DOHH2 (cell line): Measurements from ENCODE around the gene BBX.

Experiments used
- H3F3A ChIP-seq: fragments of 200-600 bp; sonication (generic), shearing (Covaris generic); 2 replicates; pipeline ENCODE4 v1.6.0; 2016; ENCODE audit warnings: antibody characterized with exemption, mild to moderate bottlenecking; ENCODE audit not compliant: control insufficient read depth, insufficient read depth
- H3K27ac ChIP-seq: fragments of 200-600 bp; sonication (generic); 2 replicates; pipeline ENCODE4 v1.5.1; 2014; ENCODE audit warnings: low read depth, mild to moderate bottlenecking, low read length, moderate library complexity
- H3K27me3 ChIP-seq: fragments of 200-600 bp; sonication (generic); 2 replicates; pipeline ENCODE4 v1.6.1; 2014; ENCODE audit warnings: mild to moderate bottlenecking, low read length, mixed read lengths; ENCODE audit not compliant: control insufficient read depth
- H3K36me3 ChIP-seq: fragments of 200-600 bp; sonication (generic); 2 replicates; pipeline ENCODE4 v1.6.1; 2014; ENCODE audit warnings: mild to moderate bottlenecking, low read length, moderate library complexity, mixed read lengths; ENCODE audit not compliant: control insufficient read depth
- H3K4me1 ChIP-seq: fragments of 200-600 bp; sonication (generic); 2 replicates; pipeline ENCODE4 v1.6.1; 2014; ENCODE audit warnings: mild to moderate bottlenecking, low read length, mixed read lengths; ENCODE audit not compliant: control insufficient read depth
- H3K4me2 ChIP-seq: fragments of 200-600 bp; sonication (generic); 2 replicates; pipeline ENCODE4 v1.6.0; 2014; ENCODE audit warnings: mild to moderate bottlenecking, low read length, moderate library complexity
- H3K4me3 ChIP-seq: fragments of 200-600 bp; sonication (generic); 2 replicates; pipeline ENCODE4 v1.5.1; 2014; ENCODE audit warnings: mild to moderate bottlenecking, low read length, mixed read lengths
- H3K79me2 ChIP-seq: fragments of 200-600 bp; sonication (generic); 2 replicates; pipeline ENCODE4 v1.6.1; 2014; ENCODE audit warnings: mild to moderate bottlenecking, low read length, mixed read lengths; ENCODE audit not compliant: control insufficient read depth
- H3K9me2 ChIP-seq: fragments of 200-600 bp; sonication (generic); replicated peaks from 2 replicates; pipeline ENCODE4 v1.6.1; 2014; ENCODE audit warnings: mild to moderate bottlenecking, low read length, mixed read lengths; ENCODE audit not compliant: control insufficient read depth
- H3K9me3 ChIP-seq: fragments of 200-600 bp; sonication (generic); 2 replicates; pipeline ENCODE4 v1.6.1; 2014; ENCODE audit warnings: antibody characterized with exemption, low read length, mixed read lengths; ENCODE audit not compliant: control insufficient read depth, insufficient read depth
- H4K20me1 ChIP-seq: fragments of 200-600 bp; sonication (generic); 2 replicates; pipeline ENCODE4 v1.6.0; 2014; ENCODE audit warnings: low read depth, mild to moderate bottlenecking, antibody characterized with exemption, low read length, moderate library complexity; ENCODE audit not compliant: control insufficient read depth, insufficient read depth
- CTCF ChIP-seq: fragments of 200-600 bp; sonication (generic); IDR thresholded peaks from one replicate; pipeline ENCODE4 v1.5.1; 2014; ENCODE audit warnings: antibody characterized with exemption, mild to moderate bottlenecking, low read depth, low read length; ENCODE audit not compliant: poor library complexity, severe bottlenecking
- EZH2phosphoT487 ChIP-seq: fragments of 200-600 bp; sonication (generic); IDR thresholded peaks from 2 replicates; pipeline ENCODE4 v1.6.1; 2017; ENCODE audit warnings: borderline replicate concordance, mild to moderate bottlenecking, antibody characterized with exemption, low read length, moderate library complexity, mixed read lengths

The BBX gene

GRCh38 chr3:107581230-107581629, 58.5 kb downstream of the BBX start:
- H3K36me3 ChIP-seq = no peaks in the 10 kb centered on the region
- no peaks in the 10 kb centered on the region; the same call in 1 of the 2 replicates for H3K79me2 ChIP-seq
- H3K4me3 ChIP-seq = no peak overlapping the region
- no peaks in the 10 kb centered on the region for H3K9me2 ChIP-seq
- H3K9me3 ChIP-seq = no peaks in the 10 kb centered on the region
- 0 out of 2 replicates have a peak, but pooled peaks cover 3% of the 10 kb centered on the region for H3F3A ChIP-seq
- H3K4me1 ChIP-seq = no peaks in the 10 kb centered on the region
- no peak for TF ChIP-seq EZH2phosphoT487
- no peak for TF ChIP-seq CTCF
- H3K27me3 ChIP-seq = no peaks in the 10 kb centered on the region
- H3K27ac ChIP-seq = no peak overlapping the region
- no peak overlapping the region for H3K4me2 ChIP-seq
- no peaks in the 10 kb centered on the region for H4K20me1 ChIP-seq

DNA sequence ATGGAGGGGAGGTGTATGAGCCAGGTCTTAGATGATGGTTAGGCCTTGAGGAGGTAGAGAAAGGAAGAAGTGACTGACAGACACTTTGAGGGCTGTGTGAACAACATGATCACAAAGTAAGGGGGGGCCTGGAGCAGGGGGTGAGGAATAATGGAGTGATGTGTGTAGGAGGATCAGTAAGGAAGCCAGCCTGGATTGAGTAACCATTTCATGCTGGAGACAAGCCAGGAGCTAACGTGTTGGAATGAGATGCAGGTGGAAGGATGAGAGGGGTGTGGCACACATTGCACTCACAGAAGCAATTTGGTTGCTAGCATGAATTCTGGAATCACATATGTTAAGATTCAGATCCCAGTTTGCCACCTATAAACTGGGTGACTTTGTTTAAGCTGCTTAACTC, 65.5 kb downstream of the BBX start:
- Histone ChIP-seq H3K4me3 (no peak overlapping the region), H3K4me1 (no peaks in the 10 kb centered on the region), H3F3A (no peaks in the 10 kb centered on the region), H3K4me2 (no peak overlapping the region), H3K79me2 (no peaks in the 10 kb centered on the region; the same call in 1 of the 2 replicates), H3K9me2 (no peaks in the 10 kb centered on the region), H3K27ac (no peak overlapping the region), H3K9me3 (no peaks in the 10 kb centered on the region), H4K20me1 (no peaks in the 10 kb centered on the region), H3K27me3 (no peaks in the 10 kb centered on the region), H3K36me3 (no peaks in the 10 kb centered on the region)
- TF ChIP-seq CTCF = no peak
- TF ChIP-seq EZH2phosphoT487 = no peak

DNA sequence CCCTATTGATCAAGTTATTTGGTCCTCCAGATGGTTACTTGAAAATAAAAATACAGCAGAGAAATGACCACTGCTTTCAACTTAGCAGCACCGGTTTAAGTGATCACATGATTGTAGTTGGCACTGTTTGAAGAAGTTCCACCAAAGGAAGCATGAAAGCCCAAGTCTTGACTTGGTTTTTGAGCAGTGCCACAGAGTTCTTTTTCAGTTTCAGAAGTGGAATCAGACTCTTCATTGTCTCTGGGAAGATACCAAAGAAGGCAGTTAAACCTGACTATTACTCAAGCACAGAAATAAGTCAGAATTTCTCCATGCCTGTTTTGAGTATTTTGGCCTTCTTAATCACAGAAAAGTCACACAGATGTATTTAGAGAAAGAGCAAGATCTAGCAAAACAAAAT, 66.7 kb downstream of the BBX start:
- H3K4me1 ChIP-seq = no peaks in the 10 kb centered on the region
- H3K9me3 ChIP-seq = no peaks in the 10 kb centered on the region
- no peaks in the 10 kb centered on the region; the same call in 1 of the 2 replicates for H3K79me2 ChIP-seq
- H3K4me2 ChIP-seq = no peak overlapping the region
- H3K4me3 ChIP-seq = no peak overlapping the region
- H3K27me3 ChIP-seq = no peaks in the 10 kb centered on the region
- no peak overlapping the region for H3K27ac ChIP-seq
- no peaks in the 10 kb centered on the region for H3K9me2 ChIP-seq
- H3K36me3 ChIP-seq = no peaks in the 10 kb centered on the region
- TF ChIP-seq EZH2phosphoT487 = no peak
- no peak for TF ChIP-seq CTCF
- H3F3A ChIP-seq = no peaks in the 10 kb centered on the region
- no peaks in the 10 kb centered on the region for H4K20me1 ChIP-seq

DNA sequence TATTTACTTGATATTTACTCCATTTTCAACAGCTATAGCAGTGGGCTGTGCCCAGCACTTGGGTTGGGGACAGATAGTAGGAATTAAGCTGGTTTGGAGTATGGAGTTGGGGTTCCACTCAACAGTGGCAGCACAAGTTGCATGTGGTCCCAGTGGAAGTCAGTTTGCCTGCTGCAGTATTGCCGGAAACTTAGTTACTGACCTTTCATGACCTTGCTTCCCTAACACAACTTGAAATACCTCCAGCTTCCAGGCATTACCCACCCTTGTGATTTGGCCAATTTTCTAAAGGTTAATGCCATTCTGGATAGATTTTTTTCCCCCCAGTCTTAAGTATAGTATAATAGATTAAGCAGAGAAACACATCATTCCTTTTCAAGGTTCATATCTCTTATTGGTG, 68.0 kb downstream of the BBX start:
- Histone ChIP-seq H3K4me3 (no peak overlapping the region), H3K9me2 (no peaks in the 10 kb centered on the region), H3K79me2 (no peaks in the 10 kb centered on the region)

More for the DNA sequence above, 68.0 kb downstream of the BBX start:
- H3K36me3 ChIP-seq = no peaks in the 10 kb centered on the region
- H3K4me1 ChIP-seq = no peaks in the 10 kb centered on the region
- H3K27me3 ChIP-seq = no peaks in the 10 kb centered on the region
- no peak for TF ChIP-seq EZH2phosphoT487
- TF ChIP-seq CTCF = no peak
- H3K27ac ChIP-seq = no peak overlapping the region
- H4K20me1 ChIP-seq = no peaks in the 10 kb centered on the region
- no peaks in the 10 kb centered on the region for H3F3A ChIP-seq
- H3K4me2 ChIP-seq = no peak overlapping the region
- H3K9me3 ChIP-seq = no peaks in the 10 kb centered on the region
